GM12878 (cell line): ENCODE results near the gene GBP5. TPM values are rescaled to one million over a fixed set of nuclear protein-coding genes. Genes with fewer than 3 reads are reported as not detected.

Experiments
- ATAC-seq: fragments of 200-7000 bp; cut with Tn5 transposase; 3 replicates; pipeline ENCODE4 v1.9.1; 2020; ENCODE audit warnings: mild to moderate bottlenecking, moderate library complexity
- BruUV-seq: library from RNA; stranded (reverse); fragments of 400-500 nt; replicated peaks from 2 replicates; lab custom pipeline; 2021; lab: Mats Ljungman, UMichigan
- CTCF ChIA-PET: fragments of 300-600 bp; sonication (Branson Sonifier 250); formaldehyde crosslinking; extraction: SDS; loops from one replicate; lab custom pipeline; 2021; ENCODE audit warnings: inconsistent platforms; lab: Yijun Ruan, JAX
- POLR2A ChIA-PET: fragments of 350-600 bp; formaldehyde crosslinking; extraction: SDS; loops from one replicate; lab custom pipeline; 2021; ENCODE audit warnings: inconsistent platforms; lab: Charles Lee
- RAD21 ChIA-PET: fragments of 300-600 bp; sonication (Branson Sonifier 250); formaldehyde crosslinking; loops from one replicate; lab custom pipeline; 2023; ENCODE audit warnings: antibody characterized with exemption; ENCODE audit not compliant: unreplicated experiment; lab: Charles Lee
- SMC1A ChIA-PET: fragments of 300-600 bp; sonication (Branson Sonifier 250); formaldehyde crosslinking; loops from one replicate; lab custom pipeline; 2023; ENCODE audit not compliant: unreplicated experiment, uncharacterized antibody; lab: Charles Lee
- DNase-seq: peaks from one replicate; pipeline ENCODE4 v3.0.0-alpha.2; 2011; ENCODE audit warnings: low read depth, low spot score
- FAIRE-seq: peaks from 3 replicates; lab custom pipeline; 2011; peaks lifted over from hg19 to GRCh38; lab: Jason Lieb, UNC
- H2AFZ ChIP-seq: 2 replicates; pipeline ENCODE4 v1.6.0; 2011; ENCODE audit warnings: low read depth, low read length, control low read depth; ENCODE audit not compliant: control insufficient read depth
- H3K27ac ChIP-seq: 2 replicates; pipeline ENCODE4 v1.5.1; 2011; ENCODE audit warnings: control low read depth; ENCODE audit not compliant: control insufficient read depth, insufficient read depth
- H3K27me3 ChIP-seq, 2 experiments: replicated peaks in 1 of 2; 2 replicates each; pipeline versions ENCODE4 v1.6.0 to v1.6.1; 2011; ENCODE audit warnings: low read length in 1 of 2; ENCODE audit not compliant: control insufficient read depth in 2 of 2, insufficient read depth in 2 of 2
- H3K36me3 ChIP-seq, 2 experiments: 2 replicates each; pipeline ENCODE4 v1.5.1; 2011; ENCODE audit warnings: low read length in 1 of 2; ENCODE audit not compliant: control insufficient read depth in 2 of 2, insufficient read depth in 2 of 2
- H3K4me1 ChIP-seq: 2 replicates; pipeline ENCODE4 v1.6.1; 2011; ENCODE audit warnings: mild to moderate bottlenecking, low read length, moderate library complexity, mixed read lengths; ENCODE audit not compliant: control insufficient read depth, insufficient read depth
- H3K4me2 ChIP-seq: 2 replicates; pipeline ENCODE4 v1.6.0; 2011; ENCODE audit warnings: control low read depth; ENCODE audit not compliant: control insufficient read depth, insufficient read depth
- H3K4me3 ChIP-seq: fragments of 200-600 bp; sonication (generic); 2 replicates; pipeline ENCODE4 v1.5.1; 2016
- H3K79me2 ChIP-seq: 2 replicates; pipeline ENCODE4 v1.6.0; 2011; ENCODE audit warnings: low read length; ENCODE audit not compliant: control insufficient read depth, insufficient read depth
- H3K9ac ChIP-seq: 2 replicates; pipeline ENCODE4 v1.8.0; 2011; ENCODE audit warnings: low read length, control low read depth, mixed read lengths; ENCODE audit not compliant: control insufficient read depth, insufficient read depth
- H3K9me3 ChIP-seq: replicated peaks from 3 replicates; pipeline ENCODE4 v1.5.1; 2011; ENCODE audit warnings: mild to moderate bottlenecking, low read length; ENCODE audit not compliant: control insufficient read depth, insufficient read depth
- H4K20me1 ChIP-seq: 2 replicates; pipeline ENCODE4 v1.6.0; 2011; ENCODE audit not compliant: control insufficient read depth, insufficient read depth
- CBX3 ChIP-seq: fragments of 200-600 bp; sonication (generic); IDR thresholded peaks from 2 replicates; pipeline ENCODE4 v1.6.1; 2016; ENCODE audit warnings: low read depth, borderline replicate concordance
- IRF4 ChIP-seq: IDR thresholded peaks from 2 replicates; pipeline ENCODE4 v1.6.1; 2011; ENCODE audit warnings: low read depth, low read length
- NR2F1 ChIP-seq: fragments of 450-650 bp; conservative IDR thresholded peaks from 2 replicates; pipeline ENCODE4 v1.6.1; 2017; ENCODE audit warnings: mild to moderate bottlenecking
- WGBS: methylation state at CpG from one replicate; pipeline ENCODE4 v1.1.6; 2016; ENCODE audit warnings: low lambda C conversion rate; ENCODE audit not compliant: insufficient replicate concordance, insufficient coverage; ENCODE audit errors: missing lambda C conversion rate; 5-methylcytosine and 5-hydroxymethylcytosine counted together
- in situ Hi-C: fragments of 300-500 bp; cut with MboI; formaldehyde crosslinking; loops from 9 replicates; pipeline ENCODE4 v1.14.3; 2018; ENCODE audit warnings: mixed read lengths
- intact Hi-C: fragments of 100-400 bp; cut with micrococcal nuclease; formaldehyde crosslinking; loops from one replicate; pipeline ENCODE4 v1.14.2; 2022; ENCODE audit not compliant: unreplicated experiment
- polyA plus RNA-seq, 11 experiments: library from polyadenylated mRNA; depleted of rRNA in 4 of 11; unstranded in 6 of 11; stranded (reverse) in 5 of 11; fragments of >200 nt; fragmentation: Nextera tagmentation in 4 of 11; fragmentation: Illumina TruSeq in 1 of 11; extraction: Ambion mirVana in 4 of 11; extraction: Trizol in 1 of 11; gene quantifications; 1 replicate in 1 of 11; 2 replicates in 10 of 11; pipeline versions ENCODE4 v1.2.1 to v1.2.3, GENCODE V29; 2011 to 2016; ENCODE audit warnings: inconsistent platforms in 2 of 11, missing spikeins in 2 of 11, low read depth in 1 of 11
- total RNA-seq, 4 experiments: library from RNA; depleted of rRNA in 3 of 4; stranded (reverse); fragments of >200 nt in 3 of 4; fragmentation: Illumina TruSeq in 1 of 4; extraction: Trizol in 1 of 4; gene quantifications; 2 replicates each; pipeline versions ENCODE4 v1.2.1 to v1.2.3, GENCODE V29; 2013 to 2021
- TF ChIP-seq, protein P1 (sequence below): fragments of 450-650 bp; IDR thresholded peaks from 2 replicates; pipeline ENCODE4 v1.6.1; 2016; ENCODE audit warnings: mild to moderate bottlenecking

Gene GBP5
- total and polyA plus RNA-seq, 10 of the 15 experiments (the other 5 are each of a cell fraction or from before 2014, with no cell fraction given), result 0.17 to 1.0 (median 0.42) TPM

DNA sequence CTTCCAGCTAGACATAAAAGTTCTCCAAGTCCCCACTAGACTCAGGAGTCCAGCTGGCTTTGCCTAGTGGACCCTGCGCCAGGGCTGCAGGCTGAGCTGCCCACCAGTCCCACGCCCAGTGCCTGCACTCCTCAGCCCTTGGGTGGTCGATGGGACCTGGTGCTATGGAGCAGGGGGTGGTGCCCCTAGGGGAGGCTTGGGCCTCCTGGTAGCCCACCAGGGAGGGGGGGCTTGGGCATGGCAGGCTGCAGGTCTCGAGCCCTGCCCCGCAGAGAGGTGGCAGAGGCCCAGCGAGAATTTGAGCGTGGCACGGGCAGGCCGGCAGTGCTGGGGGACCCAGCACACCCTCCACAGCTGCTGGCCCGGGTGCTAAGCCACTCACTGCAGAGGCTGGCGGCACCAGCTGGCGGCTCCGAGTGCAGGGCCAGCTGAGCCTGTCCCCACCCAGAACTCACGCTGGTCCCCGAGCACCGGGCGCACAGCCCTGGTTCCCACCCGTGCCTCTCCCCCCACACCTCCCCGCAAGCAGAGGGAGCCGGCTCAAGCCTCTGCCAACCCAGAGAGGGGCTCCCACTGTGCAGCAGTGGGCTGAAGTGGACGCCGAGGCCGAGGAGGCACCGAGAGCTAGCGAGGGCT, 30.2 kb upstream of the GBP5 start:
- no peak overlapping the region for H2AFZ ChIP-seq
- H3K79me2 ChIP-seq, result no peaks in the 10 kb centered on the region
- no peaks in the 10 kb centered on the region for H4K20me1 ChIP-seq
- intact Hi-C loops, result no loop called here
- H3K27ac ChIP-seq, result no peak overlapping the region
- BruUV-seq, result no TSS peak
- H3K36me3 ChIP-seq, result no peaks in the 10 kb centered on the region
- 89% methylated on average over 21 of the region's 25 CpGs for WGBS
- RAD21 ChIA-PET, result no interaction called here
- H3K4me3 ChIP-seq, result no peak overlapping the region
- no peaks in the 10 kb centered on the region; the same call in 2 of the 3 replicates for H3K9me3 ChIP-seq
- H3K27me3 ChIP-seq, result no peaks in the 10 kb centered on the region
- SMC1A ChIA-PET, result interaction anchor here (1.1 to 3.8 kb wide), 2 partner anchors 8 to 39 kb away, joined by 3 to 21 read pairs; no protein-coding TSS in a partner anchor
- H3K9ac ChIP-seq, result no peak overlapping the region
- FAIRE-seq (no peak), ATAC-seq (no peak), DNase-seq (no peak)
- TF ChIP-seq CBX3, result no peak
- TF ChIP-seq NR2F1, result no peak
- TF ChIP-seq, protein P1, sequence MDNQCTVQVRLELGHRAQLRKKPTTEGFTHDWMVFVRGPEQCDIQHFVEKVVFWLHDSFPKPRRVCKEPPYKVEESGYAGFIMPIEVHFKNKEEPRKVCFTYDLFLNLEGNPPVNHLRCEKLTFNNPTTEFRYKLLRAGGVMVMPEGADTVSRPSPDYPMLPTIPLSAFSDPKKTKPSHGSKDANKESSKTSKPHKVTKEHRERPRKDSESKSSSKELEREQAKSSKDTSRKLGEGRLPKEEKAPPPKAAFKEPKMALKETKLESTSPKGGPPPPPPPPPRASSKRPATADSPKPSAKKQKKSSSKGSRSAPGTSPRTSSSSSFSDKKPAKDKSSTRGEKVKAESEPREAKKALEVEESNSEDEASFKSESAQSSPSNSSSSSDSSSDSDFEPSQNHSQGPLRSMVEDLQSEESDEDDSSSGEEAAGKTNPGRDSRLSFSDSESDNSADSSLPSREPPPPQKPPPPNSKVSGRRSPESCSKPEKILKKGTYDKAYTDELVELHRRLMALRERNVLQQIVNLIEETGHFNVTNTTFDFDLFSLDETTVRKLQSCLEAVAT, result no peak
- TF ChIP-seq IRF4, result no peak
- CTCF ChIA-PET, result no interaction called here
- peaks cover 5% of the 10 kb centered on the region; the same call in 1 of the 2 replicates for H3K4me1 ChIP-seq
- POLR2A ChIA-PET, result interaction anchor here (1.1 kb wide), 1 partner anchor 20 kb away, joined by 3 read pairs; no protein-coding TSS in a partner anchor
- in situ Hi-C loops, result no loop called here
- H3K4me2 ChIP-seq, result no peak overlapping the region
